HepG2 (cell line): ENCODE data around the gene ARPC1A. TPM values are rescaled to one million over a fixed set of nuclear protein-coding genes. Genes with fewer than 3 reads are reported as not detected.

Experiments used
- ATAC-seq: fragments of 200-7000 bp; cut with Tn5 transposase; 3 replicates; pipeline ENCODE4 v1.9.1; 2020; ENCODE audit warnings: mild to moderate bottlenecking, moderate library complexity
- BruUV-seq: library from RNA; stranded (reverse); fragments of 400-500 nt; replicated peaks from 2 replicates; lab custom pipeline; 2021; lab: Mats Ljungman, UMichigan
- CTCF ChIA-PET: fragments of 300-600 bp; formaldehyde crosslinking; extraction: SDS; loops from one replicate; lab custom pipeline; 2021; ENCODE audit warnings: low total read pairs, inconsistent platforms, low intra/inter-chr PET ratio; lab: Yijun Ruan, JAX
- POLR2A ChIA-PET: fragments of 350-600 bp; sonication (Branson Sonifier 250); formaldehyde crosslinking; loops from one replicate; lab custom pipeline; 2020; ENCODE audit warnings: antibody characterized with exemption, inconsistent platforms; lab: Yijun Ruan, JAX
- DNase-seq: peaks from one replicate; pipeline ENCODE4 v3.0.0-alpha.2; 2015; ENCODE audit warnings: low spot score
- FAIRE-seq: peaks from 3 replicates; lab custom pipeline; 2011; peaks lifted over from hg19 to GRCh38; lab: Jason Lieb, UNC
- H2AFZ ChIP-seq: one replicate; pipeline ENCODE4 v1.6.1; 2011; ENCODE audit warnings: low read length, inconsistent platforms
- H3K27ac ChIP-seq: fragments of 300-600 bp; 3 replicates; pipeline ENCODE4 v1.8.0; 2011; ENCODE audit warnings: mixed run types, mild to moderate bottlenecking, mixed read lengths, low read length, inconsistent platforms; ENCODE audit not compliant: insufficient read depth; ENCODE audit errors: extremely low read length
- H3K27me3 ChIP-seq, 2 experiments: fragments of 200-600 bp in 1 of 2; 2 replicates in 1 of 2; 3 replicates in 1 of 2; pipeline versions ENCODE4 v1.6.0 to v1.8.0; 2011; ENCODE audit warnings: low read length in 2 of 2, mild to moderate bottlenecking in 2 of 2, moderate library complexity in 2 of 2, inconsistent platforms in 1 of 2; ENCODE audit not compliant: insufficient read depth in 2 of 2, control insufficient read depth in 1 of 2
- H3K36me3 ChIP-seq, 2 experiments: fragments of 200-600 bp in 1 of 2; replicated peaks in 1 of 2; 2 replicates in 1 of 2; 3 replicates in 1 of 2; pipeline versions ENCODE4 v1.5.1 to v1.8.0; 2011; ENCODE audit warnings: low read length in 2 of 2, inconsistent platforms in 1 of 2; ENCODE audit not compliant: insufficient read depth in 2 of 2, control insufficient read depth in 1 of 2
- H3K4me1 ChIP-seq: 2 replicates; pipeline ENCODE4 v1.5.1; 2012; ENCODE audit warnings: low read length, inconsistent platforms; ENCODE audit not compliant: insufficient read depth
- H3K4me2 ChIP-seq: 2 replicates; pipeline ENCODE4 v1.6.0; 2011; ENCODE audit warnings: low read depth, low read length, inconsistent platforms
- H3K4me3 ChIP-seq, 3 experiments: fragments of 200-600 bp in 1 of 3; sonication (generic), shearing (Covaris generic) in 1 of 3; replicated peaks in 1 of 3; 2 replicates each; pipeline ENCODE4 v1.5.1; 2011 to 2016; ENCODE audit warnings: low read length in 3 of 3, inconsistent platforms in 2 of 3, low read depth in 2 of 3, mild to moderate bottlenecking in 2 of 3, control low read depth in 1 of 3, mixed read lengths in 1 of 3; ENCODE audit not compliant: insufficient read depth in 1 of 3
- H3K79me2 ChIP-seq: one replicate; pipeline ENCODE4 v1.6.1; 2011; ENCODE audit warnings: low read length, inconsistent platforms; ENCODE audit not compliant: insufficient read depth
- H3K9ac ChIP-seq: 2 replicates; pipeline ENCODE4 v1.6.0; 2011; ENCODE audit warnings: mild to moderate bottlenecking, low read depth, low read length, inconsistent platforms; ENCODE audit not compliant: insufficient read depth
- H3K9me3 ChIP-seq: 2 replicates; pipeline ENCODE4 v1.5.1; 2012; ENCODE audit warnings: mild to moderate bottlenecking, low read length
- H4K20me1 ChIP-seq: 2 replicates; pipeline ENCODE4 v1.6.0; 2011; ENCODE audit warnings: inconsistent platforms, mild to moderate bottlenecking, low read length, moderate library complexity; ENCODE audit not compliant: insufficient read depth
- ADNP ChIP-seq: sonication (generic); formaldehyde crosslinking; IDR thresholded peaks from 2 replicates; pipeline ENCODE4 v1.4.0; 2020; ENCODE audit warnings: missing genetic modification reagents
- AFF4 ChIP-seq: sonication (generic); formaldehyde crosslinking; IDR thresholded peaks from 2 replicates; pipeline ENCODE4 v1.4.0; 2020; ENCODE audit warnings: missing genetic modification reagents
- ATF7 ChIP-seq, 2 experiments: fragments of 450-650 bp in 1 of 2; sonication (generic) in 1 of 2; formaldehyde crosslinking in 1 of 2; IDR thresholded peaks; 2 replicates each; pipeline versions ENCODE4 v1.4.0 to v1.6.1; 2016 to 2020; ENCODE audit warnings: antibody characterized with exemption in 1 of 2, mild to moderate bottlenecking in 1 of 2, missing genetic modification reagents in 1 of 2
- BCL6 ChIP-seq: IDR thresholded peaks from 2 replicates; pipeline ENCODE4 v1.6.1; 2016; ENCODE audit warnings: missing genetic modification reagents, missing compliant biosample characterization
- MTF1 ChIP-seq: sonication (generic); formaldehyde crosslinking; IDR thresholded peaks from 2 replicates; pipeline ENCODE4 v1.5.0; 2020; ENCODE audit warnings: missing genetic modification reagents
- TARDBP ChIP-seq: sonication (generic); formaldehyde crosslinking; IDR thresholded peaks from 2 replicates; pipeline ENCODE4 v1.8.0; 2022; ENCODE audit warnings: mild to moderate bottlenecking, missing genetic modification reagents
- TCF7 ChIP-seq: sonication (generic); IDR thresholded peaks from 2 replicates; pipeline ENCODE4 v1.6.1; 2016; ENCODE audit warnings: antibody characterized with exemption, low read depth
- ZBTB3 ChIP-seq: sonication (generic); formaldehyde crosslinking; IDR thresholded peaks from 2 replicates; pipeline ENCODE4 v1.4.0; 2020; ENCODE audit warnings: low read depth, mild to moderate bottlenecking, moderate library complexity, missing genetic modification reagents, borderline replicate concordance
- ZNF18 ChIP-seq: sonication (generic); formaldehyde crosslinking; IDR thresholded peaks from 2 replicates; pipeline ENCODE4 v1.8.0; 2022; ENCODE audit warnings: mild to moderate bottlenecking, missing genetic modification reagents; ENCODE audit not compliant: insufficient replicate concordance
- ZNF20 ChIP-seq: sonication (generic); formaldehyde crosslinking; IDR thresholded peaks from 2 replicates; pipeline ENCODE4 v1.4.0; 2020; ENCODE audit warnings: mild to moderate bottlenecking, moderate library complexity, missing genetic modification reagents
- ZNF550 ChIP-seq: sonication (generic); formaldehyde crosslinking; IDR thresholded peaks from 2 replicates; pipeline ENCODE4 v1.4.0; 2020; ENCODE audit warnings: mild to moderate bottlenecking, missing genetic modification reagents, borderline replicate concordance
- WGBS: methylation state at CpG from one replicate; pipeline ENCODE4 v1.1.6; 2017; ENCODE audit warnings: low lambda C conversion rate; 5-methylcytosine and 5-hydroxymethylcytosine counted together
- in situ Hi-C: cut with HindIII; loops from 2 replicates; pipeline ENCODE4 v1.10.0; 2017; ENCODE audit warnings: low pct_unique_long_range_greater_than_20kb; ENCODE audit not compliant: extremely low pct_ligation_motif_present
- intact Hi-C: fragments of 100-400 bp; cut with micrococcal nuclease; formaldehyde crosslinking; loops from one replicate; pipeline ENCODE4 v1.10.0; 2022; ENCODE audit not compliant: unreplicated experiment
- polyA plus RNA-seq, 8 experiments: library from polyadenylated mRNA; depleted of rRNA in 3 of 8; stranded (reverse) in 7 of 8; unstranded in 1 of 8; fragments of >200 nt; fragmentation: Illumina TruSeq in 4 of 8; extraction: Trizol in 4 of 8; gene quantifications; 2 replicates each; pipeline versions ENCODE4 v1.2.1 to v1.2.3, GENCODE V29; 2011 to 2016; ENCODE audit warnings: low read depth in 4 of 8, missing spikeins in 1 of 8, mixed read lengths in 1 of 8; ENCODE audit not compliant: insufficient read depth in 1 of 8
- total RNA-seq, 5 experiments: library from RNA; depleted of rRNA; stranded (reverse); fragments of >200 nt; fragmentation: Illumina TruSeq; extraction: Trizol; gene quantifications; 2 replicates each; pipeline ENCODE4 v1.2.3, GENCODE V29; 2016; ENCODE audit warnings: low read depth in 1 of 5
- TF ChIP-seq, protein P1 (sequence below): sonication (generic); formaldehyde crosslinking; conservative IDR thresholded peaks from 2 replicates; pipeline ENCODE4 v1.4.0; 2020; ENCODE audit warnings: missing genetic modification reagents

The ARPC1A gene
- total and polyA plus RNA-seq, 2 of the 13 experiments (the other 11 are each of a cell fraction or from before 2014, with no cell fraction given), result 44.3 to 88.5 TPM

GRCh38 chr7:99383791-99384370 lies 58.2 kb downstream of the ARPC1A start (continued):
- TF ChIP-seq ADNP (0 out of 2 replicates have a peak, but pooled peaks have one; percentile 25), MTF1 (CRISPR knock-in tag) (no peak), TARDBP (0 out of 2 replicates have a peak, but pooled peaks have one; percentile 23)
- TF ChIP-seq, all 625 proteins: peak for 6

- peaks cover 30% of the 10 kb centered on the region for H3K4me1 ChIP-seq
- no peak overlapping the region for H3K9ac ChIP-seq
- BruUV-seq, result no TSS peak
- H3K27ac ChIP-seq, result no peak overlapping the region
- FAIRE-seq (no peak), ATAC-seq (no peak), DNase-seq (no peak)
- H3K4me3 ChIP-seq, result no peak overlapping the region
- H3K36me3 ChIP-seq, result peaks cover 6 to 23% of the 10 kb centered on the region in 2 experiments
- in situ Hi-C loops, result no loop called here
- 97% methylated on average over 3 of the region's 4 CpGs for WGBS
- CTCF ChIA-PET, result no interaction called here
- POLR2A ChIA-PET, result no interaction called here
- H4K20me1 ChIP-seq, result peaks cover 8% of the 10 kb centered on the region; the same call in 1 of the 2 replicates
- H3K4me2 ChIP-seq, result no peak overlapping the region
- H2AFZ ChIP-seq, result no peak overlapping the region
- no peaks in the 10 kb centered on the region for H3K27me3 ChIP-seq
- no peaks in the 10 kb centered on the region for H3K9me3 ChIP-seq
- H3K79me2 ChIP-seq, result peaks cover 16% of the 10 kb centered on the region
- intact Hi-C loops, result no loop called here
- TF ChIP-seq, protein P1, sequence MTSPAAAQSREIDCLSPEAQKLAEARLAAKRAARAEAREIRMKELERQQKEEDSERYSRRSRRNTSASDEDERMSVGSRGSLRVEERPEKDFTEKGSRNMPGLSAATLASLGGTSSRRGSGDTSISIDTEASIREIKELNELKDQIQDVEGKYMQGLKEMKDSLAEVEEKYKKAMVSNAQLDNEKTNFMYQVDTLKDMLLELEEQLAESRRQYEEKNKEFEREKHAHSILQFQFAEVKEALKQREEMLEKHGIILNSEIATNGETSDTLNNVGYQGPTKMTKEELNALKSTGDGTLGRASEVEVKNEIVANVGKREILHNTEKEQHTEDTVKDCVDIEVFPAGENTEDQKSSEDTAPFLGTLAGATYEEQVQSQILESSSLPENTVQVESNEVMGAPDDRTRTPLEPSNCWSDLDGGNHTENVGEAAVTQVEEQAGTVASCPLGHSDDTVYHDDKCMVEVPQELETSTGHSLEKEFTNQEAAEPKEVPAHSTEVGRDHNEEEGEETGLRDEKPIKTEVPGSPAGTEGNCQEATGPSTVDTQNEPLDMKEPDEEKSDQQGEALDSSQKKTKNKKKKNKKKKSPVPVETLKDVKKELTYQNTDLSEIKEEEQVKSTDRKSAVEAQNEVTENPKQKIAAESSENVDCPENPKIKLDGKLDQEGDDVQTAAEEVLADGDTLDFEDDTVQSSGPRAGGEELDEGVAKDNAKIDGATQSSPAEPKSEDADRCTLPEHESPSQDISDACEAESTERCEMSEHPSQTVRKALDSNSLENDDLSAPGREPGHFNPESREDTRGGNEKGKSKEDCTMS, result no peak
- TF ChIP-seq ZNF550 (no peak), AFF4 (CRISPR knock-in tag) (no peak), ZNF18 (CRISPR knock-in tag) (no peak), ZNF20 (no peak), ATF7 (IDR thresholded peaks at IDR 0.05) (no peak), ATF7 (CRISPR knock-in tag; IDR thresholded peaks at IDR 0.05) (no peak), BCL6 (CRISPR knock-in tag) (no peak), TCF7 (no peak), ZBTB3 (CRISPR knock-in tag) (no peak)
These were observed 58.8 kb downstream of the ARPC1A start for GRCh38 chr7:99384523-99384922.
